HG03520 (cell line): ENCODE measurements around the gene MIDN.
"Not testable (repeated sequence)": the region's sequence is repeated elsewhere in the genome, so short reads cannot be mapped to it uniquely, and the experiment has no call there.

ENCODE experiments used
- ATAC-seq: cut with Tn5 transposase; IDR thresholded peaks from one replicate; pipeline ENCODE4 v1.9.1; 2021; ENCODE audit warnings: mild to moderate bottlenecking, moderate library complexity; ENCODE audit not compliant: unreplicated experiment

Gene MIDN

GRCh38 chr19:1248139-1248785, at the start of gene MIDN:
MIDN (plus strand) TSS chr19:1248583; CDS start chr19:1250297, 1,714 bp downstream.
- ATAC-seq, result peak; percentile 10

DNA sequence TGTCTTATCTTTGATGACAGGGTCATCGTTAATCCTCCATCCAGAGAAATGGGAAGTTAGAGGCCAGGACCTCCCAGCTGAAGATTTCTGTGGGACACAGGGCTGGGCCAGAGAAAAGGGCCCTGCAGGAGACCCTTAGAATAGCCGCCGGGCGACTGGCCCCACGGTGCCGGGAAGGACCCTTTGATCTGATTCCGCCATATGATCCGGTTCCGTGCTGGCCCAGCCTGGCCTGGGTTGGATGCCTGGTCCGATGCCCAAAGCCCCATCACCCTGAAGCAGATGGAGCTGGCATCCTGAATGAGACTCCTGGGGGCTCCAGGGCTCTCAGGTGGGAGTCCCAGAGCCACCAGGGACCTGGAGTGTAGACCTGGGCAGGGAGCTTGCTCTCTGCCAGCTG, 48.9 kb upstream of the MIDN start:
- ATAC-seq, result no peak

- not testable (repeated sequence) for ATAC-seq
Measured at GRCh38 chr19:1200614-1201013, 47.8 kb upstream of the MIDN start.

DNA sequence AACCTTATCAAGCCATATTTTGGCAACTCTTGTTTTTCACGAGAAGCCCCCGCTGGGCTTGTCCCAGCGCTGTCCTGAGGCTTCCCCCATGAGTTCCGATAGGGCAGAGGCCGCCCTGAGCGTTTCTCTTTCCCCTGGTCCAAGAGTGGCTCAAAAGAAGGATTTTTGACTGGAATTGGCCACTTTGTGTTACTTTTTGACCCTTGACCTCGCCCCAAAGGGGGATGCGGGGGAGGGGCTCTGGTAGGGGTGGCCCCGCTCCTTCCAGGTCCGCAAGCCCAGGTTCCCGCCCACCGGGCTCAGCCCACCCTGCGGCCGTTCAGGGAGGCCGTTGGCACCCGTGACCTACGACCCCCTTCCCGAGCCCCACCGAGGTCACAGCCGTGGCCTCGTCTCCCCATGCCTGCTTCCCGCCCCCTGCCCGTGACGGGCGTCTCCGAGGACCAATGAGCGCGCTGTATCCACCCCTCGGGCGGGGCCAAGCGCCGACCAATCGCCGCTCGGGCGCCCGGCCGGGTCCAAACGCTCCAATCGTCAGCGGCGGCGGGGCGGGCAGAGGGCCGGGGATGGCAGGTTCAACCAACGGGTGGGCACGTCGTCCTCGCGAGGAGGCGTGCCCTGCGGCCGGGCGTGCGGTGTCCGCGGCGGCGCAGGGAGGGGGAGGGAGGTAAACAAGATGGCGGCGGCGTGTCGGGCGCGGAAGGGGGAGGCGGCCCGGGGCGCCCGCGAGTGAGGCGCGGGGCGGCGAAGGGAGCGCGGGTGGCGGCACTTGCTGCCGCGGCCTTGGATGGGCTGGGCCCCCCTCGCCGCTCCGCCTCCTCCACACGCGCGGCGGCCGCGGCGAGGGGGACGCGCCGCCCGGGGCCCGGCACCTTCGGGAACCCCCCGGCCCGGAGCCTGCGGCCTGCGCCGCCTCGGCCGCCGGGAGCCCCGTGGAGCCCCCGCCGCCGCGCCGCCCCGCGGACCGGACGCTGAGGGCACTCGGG, 43.0 kb upstream of the MIDN start, which contains the start of gene STK11:
TSS of gene STK11 (plus strand) at position 665 of the 986 bp plus-strand sequence. CDS start 1,136 bp downstream, outside the sequence.
- peak; percentile 82 for ATAC-seq

DNA sequence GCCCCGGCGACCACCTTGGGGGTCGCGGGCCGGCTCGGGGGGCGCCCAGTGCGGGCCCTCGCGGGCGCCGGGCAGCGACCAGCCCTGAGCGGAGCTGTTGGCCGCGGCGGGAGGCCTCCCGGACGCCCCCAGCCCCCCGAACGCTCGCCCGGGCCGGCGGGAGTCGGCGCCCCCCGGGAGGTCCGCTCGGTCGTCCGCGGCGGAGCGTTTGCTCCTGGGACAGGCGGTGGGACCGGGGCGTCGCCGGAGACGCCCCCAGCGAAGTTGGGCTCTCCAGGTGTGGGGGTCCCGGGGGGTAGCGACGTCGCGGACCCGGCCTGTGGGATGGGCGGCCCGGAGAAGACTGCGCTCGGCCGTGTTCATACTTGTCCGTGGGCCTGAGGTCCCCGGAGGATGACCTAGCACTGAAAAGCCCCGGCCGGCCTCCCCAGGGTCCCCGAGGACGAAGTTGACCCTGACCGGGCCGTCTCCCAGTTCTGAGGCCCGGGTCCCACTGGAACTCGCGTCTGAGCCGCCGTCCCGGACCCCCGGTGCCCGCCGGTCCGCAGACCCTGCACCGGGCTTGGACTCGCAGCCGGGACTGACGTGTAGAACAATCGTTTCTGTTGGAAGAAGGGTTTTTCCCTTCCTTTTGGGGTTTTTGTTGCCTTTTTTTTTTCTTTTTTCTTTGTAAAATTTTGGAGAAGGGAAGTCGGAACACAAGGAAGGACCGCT, 42.1 kb upstream of the MIDN start:
- no peak for ATAC-seq

- ATAC-seq, result no peak
Measured at GRCh38 chr19:1206864-1207450, 41.4 kb upstream of the MIDN start.

DNA sequence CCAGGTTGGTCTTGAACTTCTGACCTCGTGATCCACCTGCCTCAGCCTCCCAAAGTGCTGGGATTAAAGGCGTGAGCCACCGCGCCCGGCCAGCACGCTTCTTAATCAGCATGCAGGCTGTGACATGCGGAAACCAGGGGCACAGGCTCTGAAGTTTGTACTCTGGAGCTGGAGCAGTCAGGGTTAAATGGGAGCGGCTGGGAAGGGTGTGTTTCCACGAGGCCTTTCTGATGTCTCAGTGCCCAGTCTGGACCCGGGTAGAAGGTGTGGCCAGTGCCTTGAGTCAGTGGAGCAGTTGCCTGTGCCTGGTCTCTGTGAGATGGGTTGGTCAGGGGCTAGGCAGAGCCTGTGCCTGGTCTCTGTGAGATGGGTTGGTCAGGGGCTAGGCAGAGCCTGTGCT, 39.6 kb upstream of the MIDN start:
- ATAC-seq, result not testable (repeated sequence)

DNA sequence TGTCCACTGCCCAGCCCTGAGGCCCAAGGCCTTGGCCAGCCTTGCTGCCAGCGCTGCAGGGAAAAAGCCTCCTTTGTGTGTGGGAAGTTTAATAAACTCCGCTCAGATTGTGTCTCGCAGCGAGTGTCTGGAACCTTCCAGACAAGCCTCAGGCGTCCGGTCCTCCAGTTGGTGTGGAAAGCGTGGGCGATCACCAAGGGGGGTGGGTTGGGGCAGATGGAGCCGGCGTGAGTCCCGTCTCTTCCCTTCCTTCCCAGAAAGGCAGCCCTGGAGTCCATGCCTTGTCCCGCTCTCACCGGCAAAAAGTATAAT, 38.2 kb upstream of the MIDN start:
- ATAC-seq, result no peak

GRCh38 chr19:1211494-1212234, 36.7 kb upstream of the MIDN start:
- ATAC-seq, result no peak

DNA sequence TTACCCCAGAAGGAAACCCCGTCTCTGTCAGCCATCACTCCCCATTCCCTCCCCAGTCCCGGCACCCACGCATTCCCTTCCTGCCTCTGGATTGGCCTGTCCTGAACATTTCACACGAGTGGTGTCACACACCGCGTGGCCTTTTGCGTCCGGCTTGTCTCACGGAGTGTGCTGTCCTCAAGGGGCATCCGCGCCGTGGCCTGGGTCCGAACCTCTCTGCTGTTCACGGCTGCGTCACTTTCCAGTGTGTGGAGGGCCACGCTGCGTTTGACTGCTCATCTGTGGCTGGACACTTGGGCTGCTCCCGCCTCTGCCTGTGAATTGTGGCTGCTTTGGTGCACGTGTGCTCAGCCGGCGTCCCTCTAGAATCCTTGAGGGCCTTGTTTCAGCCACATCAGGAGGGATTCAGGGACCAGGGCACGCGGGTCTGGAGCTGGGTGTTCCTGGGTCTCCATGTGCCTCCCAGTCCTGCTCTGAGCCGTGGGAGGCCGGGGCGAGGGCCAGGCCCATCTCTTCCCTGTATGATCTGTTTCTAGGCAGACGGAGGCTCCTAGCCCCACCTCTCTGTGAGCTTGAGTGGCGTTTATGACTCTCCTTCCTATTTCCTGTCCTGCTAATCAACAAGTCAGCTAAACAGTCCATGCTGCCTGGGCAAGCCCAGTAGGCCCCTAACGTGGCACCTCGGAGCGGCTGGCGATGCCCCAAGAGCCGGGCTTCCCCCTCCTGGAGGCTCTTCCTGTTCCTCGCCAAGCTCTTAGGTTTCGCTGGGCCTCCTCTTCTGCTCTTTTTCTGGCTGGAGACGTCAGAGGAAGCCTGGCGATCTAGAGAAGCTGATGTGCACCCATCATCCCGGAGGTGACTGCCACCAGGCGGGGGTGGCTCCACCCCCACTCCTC, 34.7 kb upstream of the MIDN start:
- ATAC-seq, result no peak

GRCh38 chr19:1214299-1214861, 34.0 kb upstream of the MIDN start:
- ATAC-seq, result no peak

DNA sequence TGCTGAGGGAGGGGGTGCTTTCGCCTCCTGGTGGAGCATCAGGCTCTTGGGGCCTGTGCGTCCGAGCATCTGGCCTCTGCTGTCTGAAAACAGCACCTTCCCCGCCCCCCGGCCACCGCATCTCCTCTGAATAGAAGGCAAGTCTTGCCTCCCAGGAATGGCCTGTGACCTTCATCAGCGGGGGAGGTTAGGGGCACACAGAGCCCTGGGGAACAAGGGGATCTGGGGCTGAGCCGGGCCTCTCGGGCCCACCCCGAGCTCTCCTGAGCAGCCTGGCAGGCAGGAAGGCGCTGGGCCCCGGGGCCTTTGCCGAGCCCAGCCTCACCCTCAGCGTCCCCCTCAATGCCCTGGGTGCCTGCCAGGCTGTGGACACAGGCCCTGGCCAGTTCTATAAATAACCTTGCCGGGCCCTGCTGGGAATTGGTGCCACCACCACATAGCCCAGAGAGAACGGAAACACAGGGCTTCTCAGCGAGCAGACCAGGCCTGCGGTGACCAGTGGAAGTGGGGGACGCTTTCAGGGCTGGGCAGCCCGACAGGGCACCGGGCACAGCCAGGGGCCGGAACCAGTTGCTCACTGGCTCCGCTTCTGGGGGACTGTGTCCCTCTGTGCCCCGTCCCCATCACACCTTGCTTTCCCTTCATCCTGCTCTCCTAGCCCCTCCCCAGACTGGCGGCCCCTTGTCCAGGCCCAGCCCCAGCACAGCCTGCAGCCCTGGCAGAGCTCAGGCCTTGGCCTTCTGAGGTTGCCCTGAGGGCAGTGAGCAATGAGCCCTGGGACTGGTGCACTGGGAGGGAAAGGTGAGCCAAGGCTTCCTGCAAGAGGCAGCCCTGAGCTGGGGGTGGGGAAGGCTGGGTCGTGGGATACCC, 33.3 kb upstream of the MIDN start:
- ATAC-seq, result no peak

GRCh38 chr19:1216756-1217155, 31.6 kb upstream of the MIDN start:
- no peak for ATAC-seq

DNA sequence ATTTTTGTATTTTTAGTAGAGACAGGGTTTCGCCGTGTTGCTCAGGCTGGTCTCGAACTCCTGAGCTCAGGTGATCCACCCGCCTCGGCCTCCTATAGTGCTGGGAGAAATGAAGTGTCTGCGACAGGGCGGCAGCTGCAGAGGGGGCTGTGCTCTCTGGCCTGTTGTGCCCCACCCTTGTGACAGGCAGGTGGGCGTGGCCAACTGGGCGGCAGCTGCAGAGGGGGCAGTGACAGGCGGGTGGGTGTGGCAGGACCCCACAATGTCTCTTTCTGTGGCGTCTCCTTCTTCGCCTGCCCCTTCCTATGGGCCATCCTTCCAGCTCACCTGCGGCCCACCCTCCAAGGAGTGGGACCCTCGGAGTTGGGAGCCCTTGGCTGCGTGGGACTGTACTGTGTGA, 31.0 kb upstream of the MIDN start:
- no peak for ATAC-seq

DNA sequence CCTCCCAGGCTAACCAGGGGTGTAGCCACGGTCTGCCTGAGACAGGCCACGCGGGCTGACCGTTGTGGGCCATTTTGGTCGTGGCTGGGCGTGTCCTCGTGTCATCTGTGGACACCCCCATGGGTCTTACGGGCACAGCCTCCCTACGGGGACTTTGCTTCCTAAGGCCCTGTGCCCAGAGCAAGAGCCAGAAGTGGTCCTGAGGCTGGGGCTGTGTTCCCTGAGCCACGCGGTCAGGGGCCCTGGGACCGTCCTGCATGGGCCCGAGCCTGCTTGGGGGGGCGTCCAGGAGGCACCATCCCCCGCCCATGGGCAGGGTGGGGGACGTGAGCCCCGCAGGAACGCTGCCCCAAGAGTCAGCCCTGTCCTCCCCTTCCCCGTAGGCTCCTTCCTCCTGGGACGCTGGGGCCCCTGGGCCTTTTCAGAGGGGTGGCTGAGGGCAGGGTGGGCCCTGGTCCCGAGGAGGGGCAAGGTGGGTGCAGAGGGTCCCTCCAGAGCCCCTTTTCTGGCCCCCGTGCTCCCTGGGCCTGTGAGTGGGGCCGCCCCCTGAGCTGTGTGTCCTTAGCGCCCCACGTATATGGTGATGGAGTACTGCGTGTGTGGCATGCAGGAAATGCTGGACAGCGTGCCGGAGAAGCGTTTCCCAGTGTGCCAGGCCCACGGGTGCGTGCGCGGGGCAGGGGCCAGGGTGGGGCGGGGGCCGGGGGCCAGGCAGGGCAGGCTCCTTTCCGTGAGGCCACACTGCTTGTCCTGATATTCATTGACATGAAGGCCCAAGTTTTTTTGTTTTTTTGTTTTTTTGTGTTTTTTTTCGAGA, 29.4 kb upstream of the MIDN start:
- ATAC-seq, result no peak

DNA sequence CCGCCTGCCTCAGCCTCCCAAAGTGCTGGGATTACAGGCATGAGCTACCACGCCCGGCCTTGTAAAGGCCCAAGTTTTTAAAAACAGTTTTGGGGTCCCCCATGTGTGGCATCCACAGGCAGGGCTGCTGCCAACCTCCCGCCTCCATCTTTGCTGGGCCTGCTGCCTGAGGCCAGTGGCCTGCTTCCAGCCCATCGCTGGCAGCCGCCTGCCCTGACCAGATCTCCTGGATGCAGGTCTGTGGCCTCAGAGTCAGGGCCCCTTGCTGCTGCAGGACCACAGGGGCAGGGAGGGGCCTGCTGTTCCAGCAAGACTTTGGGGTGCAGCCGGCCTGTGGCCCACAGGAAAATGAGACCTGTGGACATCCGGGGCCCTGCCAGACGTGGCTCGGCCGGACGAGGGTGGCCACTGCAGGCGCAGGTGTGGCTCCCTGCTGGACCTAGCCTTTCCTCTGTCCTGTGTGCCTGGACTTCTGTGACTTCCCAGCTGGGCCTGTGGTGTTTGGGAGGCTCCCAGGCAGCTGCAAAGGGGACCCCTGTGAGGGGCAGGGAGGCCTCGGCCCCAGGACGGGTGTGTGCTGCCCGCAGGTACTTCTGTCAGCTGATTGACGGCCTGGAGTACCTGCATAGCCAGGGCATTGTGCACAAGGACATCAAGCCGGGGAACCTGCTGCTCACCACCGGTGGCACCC, 28.5 kb upstream of the MIDN start:
- ATAC-seq, result no peak

- ATAC-seq, result no peak
Measured at GRCh38 chr19:1220477-1220930, 27.9 kb upstream of the MIDN start.
